ENCODE measurements around the gene GPR108. TPM values are rescaled to one million over a fixed set of nuclear protein-coding genes. Genes with fewer than 3 reads are reported as not detected.
"Not testable (repeated sequence)": the region's sequence is repeated elsewhere in the genome, so short reads cannot be mapped to it uniquely, and the experiment has no call there.

GPR108 gene
- total and polyA plus RNA-seq, 7 donors = 12.5 to 27.8 (median 24.2) TPM

- TF ChIP-seq, protein P1, sequence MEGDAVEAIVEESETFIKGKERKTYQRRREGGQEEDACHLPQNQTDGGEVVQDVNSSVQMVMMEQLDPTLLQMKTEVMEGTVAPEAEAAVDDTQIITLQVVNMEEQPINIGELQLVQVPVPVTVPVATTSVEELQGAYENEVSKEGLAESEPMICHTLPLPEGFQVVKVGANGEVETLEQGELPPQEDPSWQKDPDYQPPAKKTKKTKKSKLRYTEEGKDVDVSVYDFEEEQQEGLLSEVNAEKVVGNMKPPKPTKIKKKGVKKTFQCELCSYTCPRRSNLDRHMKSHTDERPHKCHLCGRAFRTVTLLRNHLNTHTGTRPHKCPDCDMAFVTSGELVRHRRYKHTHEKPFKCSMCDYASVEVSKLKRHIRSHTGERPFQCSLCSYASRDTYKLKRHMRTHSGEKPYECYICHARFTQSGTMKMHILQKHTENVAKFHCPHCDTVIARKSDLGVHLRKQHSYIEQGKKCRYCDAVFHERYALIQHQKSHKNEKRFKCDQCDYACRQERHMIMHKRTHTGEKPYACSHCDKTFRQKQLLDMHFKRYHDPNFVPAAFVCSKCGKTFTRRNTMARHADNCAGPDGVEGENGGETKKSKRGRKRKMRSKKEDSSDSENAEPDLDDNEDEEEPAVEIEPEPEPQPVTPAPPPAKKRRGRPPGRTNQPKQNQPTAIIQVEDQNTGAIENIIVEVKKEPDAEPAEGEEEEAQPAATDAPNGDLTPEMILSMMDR (IDR thresholded peaks at IDR 0.05) = no peak
- peaks cover 0 to 28% (median 11%) of the 10 kb centered on the region in 3 donors for H3K27me3 ChIP-seq (ENCODE audit: insufficient read depth in 3 of 3, low read length in 2 of 3)
- 2 to 4% (median 3%) methylated on average over 42 to 47 of the region's 47 CpGs for WGBS, 3 donors
- no peak within 1 kb of the TSS for H3K27ac ChIP-seq
- H3K9me3 ChIP-seq = no peaks in the 10 kb centered on the region
- peak; percentile 39 to 60 (median 51) for ATAC-seq
- H3K4me1 ChIP-seq = peaks cover 5% of the 10 kb centered on the region
- intact Hi-C loops (cut with DNase I) = loop anchor here in 1 of 2 donors (5.0 kb wide), 1 partner anchor 35 kb away; no protein-coding TSS in a partner anchor
- peak; percentile 47 to 74 for DNase-seq
- peak within 1 kb of the TSS; percentile 41 for H3K4me3 ChIP-seq
- no peaks in the 10 kb centered on the region for H3K36me3 ChIP-seq (ENCODE audit: insufficient read depth in 1 of 2, low read depth in 1 of 2)
These were observed 30.2 kb upstream of the GPR108 start, which contains the start of gene SH2D3A for GRCh38 chr19:6767357-6768235. TSS of gene SH2D3A (minus strand) at chr19:6767435. CDS start at chr19:6763748, 3,687 bp downstream.

DNA sequence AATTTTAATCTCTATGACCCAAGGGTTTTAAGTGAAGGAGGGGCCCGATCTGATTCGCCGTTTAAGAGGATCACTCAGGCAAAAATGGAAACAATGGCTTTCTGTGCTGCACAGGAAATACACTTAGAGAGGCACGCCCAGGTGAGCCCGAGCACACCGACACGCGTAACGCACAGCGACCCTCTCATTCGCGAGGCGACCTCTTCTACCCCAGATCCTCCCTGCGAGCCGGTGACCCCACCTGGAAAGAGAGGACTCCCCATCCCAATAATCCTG, 29.6 kb upstream of the GPR108 start:
- H3K4me3 ChIP-seq = peak overlapping the region; percentile 41
- DNase-seq (no peak), ATAC-seq (peak in 3 of 4 donors; percentile 7 to 18 (median 15))
- H3K9me3 ChIP-seq = no peaks in the 10 kb centered on the region
- WGBS, 3 donors = 1 to 2% (median 1%) methylated on average over 15 of the region's 15 CpGs
- TF ChIP-seq, protein P1 (IDR thresholded peaks at IDR 0.05) = no peak
- intact Hi-C loops (cut with DNase I) = loop anchor here in 1 of 2 donors (5.0 kb wide), 1 partner anchor 35 kb away; no protein-coding TSS in a partner anchor
- peaks cover 5% of the 10 kb centered on the region for H3K4me1 ChIP-seq
- H3K27me3 ChIP-seq (ENCODE audit: insufficient read depth in 3 of 3, low read length in 2 of 3) = peaks cover 0 to 28% (median 11%) of the 10 kb centered on the region in 3 donors
- no peaks in the 10 kb centered on the region for H3K36me3 ChIP-seq (ENCODE audit: insufficient read depth in 1 of 2, low read depth in 1 of 2)
- no peak overlapping the region for H3K27ac ChIP-seq

- no peak overlapping the region for H3K27ac ChIP-seq
These were observed 29.1 kb upstream of the GPR108 start for GRCh38 chr19:6766357-6767080.

GRCh38 chr19:6765738-6766356, 28.5 kb upstream of the GPR108 start:
- Histone ChIP-seq H3K27ac (no peak overlapping the region), H3K36me3 (ENCODE audit: insufficient read depth in 1 of 2, low read depth in 1 of 2) (no peaks in the 10 kb centered on the region), H3K4me1 (peaks cover 5% of the 10 kb centered on the region), H3K27me3 (ENCODE audit: insufficient read depth in 3 of 3, low read length in 2 of 3) (peaks cover 0 to 28% (median 11%) of the 10 kb centered on the region in 3 donors), H3K4me3 (no peak overlapping the region), H3K9me3 (no peaks in the 10 kb centered on the region)
- intact Hi-C loops (cut with DNase I) = loop anchor here in 1 of 2 donors (5.0 kb wide), 1 partner anchor 34 kb away; no protein-coding TSS in a partner anchor
- no peak for DNase-seq
- ATAC-seq = no peak
- TF ChIP-seq, protein P1 (IDR thresholded peaks at IDR 0.05) = no peak
- WGBS, 3 donors = 27 to 31% (median 29%) methylated on average over 8 of the region's 8 CpGs

More at GRCh38 chr19:6766357-6767080, 29.1 kb upstream of the GPR108 start:
- Histone ChIP-seq H3K4me3 (peak overlapping the region; percentile 41), H3K9me3 (no peaks in the 10 kb centered on the region), H3K27me3 (ENCODE audit: insufficient read depth in 3 of 3, low read length in 2 of 3) (peaks cover 0 to 28% (median 11%) of the 10 kb centered on the region in 3 donors), H3K4me1 (peaks cover 5% of the 10 kb centered on the region), H3K36me3 (ENCODE audit: insufficient read depth in 1 of 2, low read depth in 1 of 2) (no peaks in the 10 kb centered on the region)
- 15 to 25% (median 19%) methylated on average over 16 of the region's 16 CpGs for WGBS, 3 donors
- TF ChIP-seq, protein P1 (IDR thresholded peaks at IDR 0.05) = no peak
- intact Hi-C loops (cut with DNase I) = loop anchor here in 1 of 2 donors (5.0 kb wide), 1 partner anchor 34 kb away; no protein-coding TSS in a partner anchor
- DNase-seq (no peak), ATAC-seq (no peak)

GRCh38 chr19:6762253-6762797, 24.9 kb upstream of the GPR108 start:
- 77 to 85% (median 82%) methylated on average over 7 to 8 of the region's 8 CpGs for WGBS, 3 donors
- ATAC-seq; intact Hi-C loops (cut with DNase I); H3K9me3 ChIP-seq; DNase-seq; H3K4me3 ChIP-seq; H3K36me3 ChIP-seq (ENCODE audit: insufficient read depth in 1 of 2, low read depth in 1 of 2); H3K4me1 ChIP-seq; H3K27ac ChIP-seq: not testable (repeated sequence)
- H3K27me3 ChIP-seq (ENCODE audit: insufficient read depth in 3 of 3, low read length in 2 of 3) = peaks cover 0 to 17% (median 9%) of the 10 kb centered on the region in 3 donors
